OCI-LY3 (cell line): Measurements from ENCODE around the gene CNDP2.

Experiments
- CTCF ChIP-seq: fragments of 200-600, 300-600 bp; sonication (generic); IDR thresholded peaks from 2 replicates; pipeline ENCODE4 v1.5.1; 2014; ENCODE audit warnings: antibody characterized with exemption, low read length, low read depth
- EZH2phosphoT487 ChIP-seq: fragments of 200-600 bp; shearing (Covaris generic); IDR thresholded peaks from 2 replicates; pipeline ENCODE4 v1.6.1; 2018; ENCODE audit warnings: antibody characterized with exemption, mixed run types, low read depth

- TF ChIP-seq CTCF (no peak), EZH2phosphoT487 (no peak)
Observed at GRCh38 chr18:74454279-74454751, 41.8 kb upstream of the CNDP2 start.
